Hepatocyte (in vitro differentiated cells): ENCODE data around the gene BCL2L1. TPM values are rescaled to one million over a fixed set of nuclear protein-coding genes. Genes with fewer than 3 reads are reported as not detected.

Source experiments
- DNase-seq: peaks from one replicate; pipeline ENCODE4 v3.0.0-alpha.2; 2016; ENCODE audit warnings: low spot score
- H2AFZ ChIP-seq: fragments of 200-600 bp; sonication (generic); 2 replicates; pipeline ENCODE4 v1.6.0; 2016; ENCODE audit warnings: antibody characterized with exemption, mild to moderate bottlenecking
- H3K27ac ChIP-seq: fragments of 200-600 bp; sonication (generic); 2 replicates; pipeline ENCODE4 v1.5.1; 2016; ENCODE audit warnings: mild to moderate bottlenecking
- H3K27me3 ChIP-seq: fragments of 200-600 bp; sonication (generic); 2 replicates; pipeline ENCODE4 v1.6.1; 2016
- H3K36me3 ChIP-seq: fragments of 200-600 bp; sonication (generic); replicated peaks from 2 replicates; pipeline ENCODE4 v1.5.1; 2016; ENCODE audit warnings: low read depth; ENCODE audit not compliant: insufficient read depth
- H3K4me1 ChIP-seq: fragments of 200-600 bp; sonication (generic); 2 replicates; pipeline ENCODE4 v1.5.1; 2016; ENCODE audit warnings: mild to moderate bottlenecking, moderate library complexity; ENCODE audit not compliant: insufficient read depth
- H3K4me2 ChIP-seq: fragments of 200-600 bp; sonication (generic); 2 replicates; pipeline ENCODE4 v1.6.0; 2016
- H3K4me3 ChIP-seq: fragments of 200-600 bp; sonication (generic); 2 replicates; pipeline ENCODE4 v1.5.1; 2016; ENCODE audit warnings: mild to moderate bottlenecking
- H3K79me2 ChIP-seq: fragments of 200-600 bp; sonication (generic); 2 replicates; pipeline ENCODE4 v1.6.0; 2017; ENCODE audit warnings: mild to moderate bottlenecking
- H3K9me2 ChIP-seq: fragments of 200-600 bp; sonication (generic); replicated peaks from 2 replicates; pipeline ENCODE4 v1.6.0; 2017; ENCODE audit warnings: mild to moderate bottlenecking; ENCODE audit not compliant: insufficient read depth
- H3K9me3 ChIP-seq: fragments of 200-600 bp; sonication (generic); 2 replicates; pipeline ENCODE4 v1.5.1; 2016; ENCODE audit warnings: low read depth, mild to moderate bottlenecking
- H4K20me1 ChIP-seq: fragments of 200-600 bp; sonication (generic); 2 replicates; pipeline ENCODE4 v1.6.0; 2016; ENCODE audit warnings: mild to moderate bottlenecking; ENCODE audit not compliant: insufficient read depth, poor library complexity, severe bottlenecking
- CTCF ChIP-seq: fragments of 200-600 bp; sonication (generic); IDR thresholded peaks from 2 replicates; pipeline ENCODE4 v1.5.1; 2016; ENCODE audit warnings: antibody characterized with exemption, mild to moderate bottlenecking; ENCODE audit not compliant: poor library complexity
- EZH2 ChIP-seq: fragments of 200-600 bp; sonication (generic); IDR thresholded peaks from 2 replicates; pipeline ENCODE4 v1.6.1; 2016; ENCODE audit warnings: antibody characterized with exemption, mild to moderate bottlenecking, borderline replicate concordance
- EZH2phosphoT487 ChIP-seq: fragments of 200-600 bp; sonication (generic); IDR thresholded peaks from one replicate; pipeline ENCODE4 v1.6.1; 2018; ENCODE audit warnings: antibody characterized with exemption, mild to moderate bottlenecking, low read depth, moderate library complexity; ENCODE audit not compliant: unreplicated experiment, severe bottlenecking
- WGBS: methylation state at CpG from one replicate; pipeline ENCODE4 v1.1.6; 2016; ENCODE audit warnings: low lambda C conversion rate; ENCODE audit errors: missing lambda C conversion rate; 5-methylcytosine and 5-hydroxymethylcytosine counted together
- polyA plus RNA-seq: library from polyadenylated mRNA; unstranded; fragments of >200 nt; fragmentation: Nextera tagmentation; extraction: Ambion mirVana; gene quantifications from 2 replicates; pipeline ENCODE4 v1.2.1, GENCODE V29; 2016
- total RNA-seq: library from RNA; depleted of rRNA; stranded (reverse); fragments of >200 nt; gene quantifications from 2 replicates; pipeline ENCODE4 v1.2.3, GENCODE V29; 2014

Gene BCL2L1
- total and polyA plus RNA-seq, 2 experiments from 2014 or later: 104 to 139 TPM

GRCh38 chr20:31705598-31706597, 16.8 kb downstream of the BCL2L1 start:
- TF ChIP-seq CTCF: no peak
- no peak for TF ChIP-seq EZH2phosphoT487
- no peak for TF ChIP-seq EZH2
- Histone ChIP-seq H4K20me1 (no peaks in the 10 kb centered on the region), H3K4me1 (peaks cover 50% of the 10 kb centered on the region), H2AFZ (no peak overlapping the region), H3K4me3 (no peak overlapping the region), H3K27ac (peak overlapping the region; percentile 99), H3K9me2 (no peaks in the 10 kb centered on the region), H3K27me3 (no peaks in the 10 kb centered on the region), H3K36me3 (peaks cover 5% of the 10 kb centered on the region), H3K4me2 (peak overlapping the region; percentile 45), H3K79me2 (peaks cover 91% of the 10 kb centered on the region), H3K9me3 (no peaks in the 10 kb centered on the region)
- DNase-seq: peak; percentile 38
- 81% methylated on average over 4 of the region's 4 CpGs for WGBS

GRCh38 chr20:31705191-31705590, 17.5 kb downstream of the BCL2L1 start:
- Histone ChIP-seq H3K79me2 (peaks cover 91% of the 10 kb centered on the region), H3K9me2 (no peaks in the 10 kb centered on the region), H4K20me1 (no peaks in the 10 kb centered on the region), H3K27me3 (no peaks in the 10 kb centered on the region), H2AFZ (no peak overlapping the region), H3K4me2 (peak overlapping the region; percentile 45), H3K36me3 (peaks cover 5% of the 10 kb centered on the region), H3K27ac (peak overlapping the region; percentile 99), H3K4me3 (no peak overlapping the region), H3K9me3 (no peaks in the 10 kb centered on the region), H3K4me1 (peaks cover 44% of the 10 kb centered on the region)
- no peak for DNase-seq
- TF ChIP-seq EZH2phosphoT487 (no peak), CTCF (no peak), EZH2 (no peak)

- Histone ChIP-seq H3K4me1 (peaks cover 51% of the 10 kb centered on the region), H3K4me2 (peak overlapping the region; percentile 45), H3K9me2 (no peaks in the 10 kb centered on the region), H3K79me2 (peaks cover 91% of the 10 kb centered on the region), H3K27ac (peak overlapping the region; percentile 99), H3K9me3 (no peaks in the 10 kb centered on the region), H4K20me1 (no peaks in the 10 kb centered on the region), H3K36me3 (peaks cover 5% of the 10 kb centered on the region), H2AFZ (no peak overlapping the region), H3K4me3 (no peak overlapping the region), H3K27me3 (no peaks in the 10 kb centered on the region)
- 53% methylated on average over 11 of the region's 11 CpGs for WGBS
- TF ChIP-seq EZH2phosphoT487: no peak
- TF ChIP-seq CTCF: no peak
- TF ChIP-seq EZH2: no peak
- DNase-seq: peak; percentile 92
Observed at GRCh38 chr20:31704225-31705119, 18.2 kb downstream of the BCL2L1 start.
